ENCODE data around the gene COL4A1.

Gene COL4A1

GRCh38 chr13:110220471-110220870, 86.5 kb downstream of the COL4A1 start:
- TF ChIP-seq YY1 (IDR thresholded peaks at IDR 0.05; ENCODE audit: low read depth) (no peak), TEAD4 (IDR thresholded peaks at IDR 0.05) (no peak), ZBTB7A (IDR thresholded peaks at IDR 0.05; ENCODE audit: low read depth) (no peak), TCF12 (IDR thresholded peaks at IDR 0.05; ENCODE audit: low read depth) (no peak), USF1 (IDR thresholded peaks at IDR 0.05) (no peak), MAX (IDR thresholded peaks at IDR 0.05) (no peak), RAD21 (IDR thresholded peaks at IDR 0.05; ENCODE audit: low read depth) (no peak), NFIC (IDR thresholded peaks at IDR 0.05) (no peak), CEBPB (IDR thresholded peaks at IDR 0.05) (no peak), FOXM1 (IDR thresholded peaks at IDR 0.05; ENCODE audit: borderline replicate concordance, low read depth) (no peak), EP300 (IDR thresholded peaks at IDR 0.05; ENCODE audit: borderline replicate concordance) (no peak)

- TF ChIP-seq TCF12 (IDR thresholded peaks at IDR 0.05; ENCODE audit: low read depth) = no peak
- TF ChIP-seq NFIC (IDR thresholded peaks at IDR 0.05) = no peak
- TF ChIP-seq EGR1 (IDR thresholded peaks at IDR 0.05) = no peak
- TF ChIP-seq USF1 (IDR thresholded peaks at IDR 0.05) = no peak
- no peak for TF ChIP-seq CEBPB (IDR thresholded peaks at IDR 0.05)
- TF ChIP-seq MAX (IDR thresholded peaks at IDR 0.05) = no peak
- no peak for TF ChIP-seq TEAD4 (IDR thresholded peaks at IDR 0.05)
These were observed 88.3 kb downstream of the COL4A1 start for GRCh38 chr13:110218581-110219201.

GRCh38 chr13:110217811-110218210, 89.1 kb downstream of the COL4A1 start:
- TF ChIP-seq RAD21 (IDR thresholded peaks at IDR 0.05; ENCODE audit: low read depth) (no peak), CREB1 (IDR thresholded peaks at IDR 0.05; ENCODE audit: low read depth) (no peak), FOXM1 (IDR thresholded peaks at IDR 0.05; ENCODE audit: borderline replicate concordance, low read depth) (no peak), ZBTB7A (IDR thresholded peaks at IDR 0.05; ENCODE audit: low read depth) (no peak), YY1 (IDR thresholded peaks at IDR 0.05; ENCODE audit: low read depth) (no peak), REST (IDR thresholded peaks at IDR 0.05; ENCODE audit: low read depth) (no peak), MAX (IDR thresholded peaks at IDR 0.05) (no peak), USF1 (IDR thresholded peaks at IDR 0.05) (no peak), TAF1 (IDR thresholded peaks at IDR 0.05; ENCODE audit: low read depth) (no peak), EP300 (IDR thresholded peaks at IDR 0.05; ENCODE audit: borderline replicate concordance) (no peak), NFIC (IDR thresholded peaks at IDR 0.05) (no peak), EGR1 (IDR thresholded peaks at IDR 0.05) (no peak), CEBPB (IDR thresholded peaks at IDR 0.05) (no peak), TCF12 (IDR thresholded peaks at IDR 0.05; ENCODE audit: low read depth) (no peak), TEAD4 (IDR thresholded peaks at IDR 0.05) (no peak)

DNA sequence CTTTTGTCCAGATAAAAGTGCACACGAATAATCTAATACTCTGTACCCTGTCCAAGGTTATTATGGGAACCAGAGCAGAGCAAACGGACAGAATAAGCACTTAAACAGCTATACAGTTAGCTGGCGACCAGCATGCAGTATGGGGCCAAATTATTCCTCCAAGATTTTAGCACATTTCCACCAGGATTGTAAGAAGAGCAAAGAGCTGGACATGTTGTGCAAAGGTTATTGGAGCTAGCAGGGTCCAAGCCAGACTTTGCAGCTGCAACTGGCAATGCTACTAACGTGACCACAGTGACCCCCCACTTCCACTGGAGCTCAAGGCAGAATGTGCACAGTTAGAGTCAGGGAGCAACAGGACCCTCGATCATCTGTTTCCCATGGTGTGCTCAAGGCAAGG, 89.9 kb downstream of the COL4A1 start:
- no peak for TF ChIP-seq YY1 (IDR thresholded peaks at IDR 0.05; ENCODE audit: low read depth)
- no peak for TF ChIP-seq EP300 (IDR thresholded peaks at IDR 0.05; ENCODE audit: borderline replicate concordance)
- no peak for TF ChIP-seq ZBTB7A (IDR thresholded peaks at IDR 0.05; ENCODE audit: low read depth)
- no peak for TF ChIP-seq CREB1 (IDR thresholded peaks at IDR 0.05; ENCODE audit: low read depth)
- TF ChIP-seq USF1 (IDR thresholded peaks at IDR 0.05) = no peak
- no peak for TF ChIP-seq NFIC (IDR thresholded peaks at IDR 0.05)
- TF ChIP-seq MAX (IDR thresholded peaks at IDR 0.05) = no peak
- no peak for TF ChIP-seq TAF1 (IDR thresholded peaks at IDR 0.05; ENCODE audit: low read depth)

DNA sequence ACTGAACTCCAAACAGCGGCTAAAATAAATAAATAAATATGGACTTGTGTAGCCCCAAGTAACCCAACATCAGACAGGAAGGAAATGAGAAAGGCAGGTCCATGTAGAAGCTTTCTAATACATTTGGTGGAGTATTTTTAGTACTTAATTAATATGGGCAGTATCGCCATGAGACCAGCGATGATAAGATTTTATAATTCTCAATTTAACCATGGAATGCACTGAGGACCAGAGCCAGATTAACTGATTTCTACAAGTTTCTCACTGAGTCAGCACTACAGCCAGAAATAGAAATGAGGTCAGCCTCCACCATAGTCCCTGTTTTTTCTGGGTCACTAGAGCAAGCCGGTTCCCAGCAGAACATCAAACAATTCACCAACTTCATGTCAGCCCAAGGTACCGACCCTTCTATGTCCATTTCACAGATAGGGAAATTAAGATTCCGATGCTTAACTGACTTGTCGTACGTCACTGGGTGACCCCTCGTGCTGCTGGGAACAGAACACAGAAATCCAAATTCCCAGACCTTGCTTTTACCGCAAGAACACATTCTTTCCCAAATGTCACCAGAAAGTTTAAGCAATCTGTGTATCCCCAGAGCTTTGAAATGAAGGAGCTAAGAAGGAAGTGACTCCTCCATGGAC, 90.4 kb downstream of the COL4A1 start:
- TF ChIP-seq MAX (IDR thresholded peaks at IDR 0.05) = no peak
- no peak for TF ChIP-seq TAF1 (IDR thresholded peaks at IDR 0.05; ENCODE audit: low read depth)
- TF ChIP-seq CREB1 (IDR thresholded peaks at IDR 0.05; ENCODE audit: low read depth) = no peak

- TF ChIP-seq YY1 (IDR thresholded peaks at IDR 0.05; ENCODE audit: low read depth) (no peak), MAX (IDR thresholded peaks at IDR 0.05) (no peak), USF1 (IDR thresholded peaks at IDR 0.05) (no peak), TAF1 (IDR thresholded peaks at IDR 0.05; ENCODE audit: low read depth) (no peak), FOXM1 (IDR thresholded peaks at IDR 0.05; ENCODE audit: borderline replicate concordance, low read depth) (no peak), EP300 (IDR thresholded peaks at IDR 0.05; ENCODE audit: borderline replicate concordance) (no peak), CEBPB (IDR thresholded peaks at IDR 0.05) (no peak), REST (IDR thresholded peaks at IDR 0.05; ENCODE audit: low read depth) (no peak), ZBTB7A (IDR thresholded peaks at IDR 0.05; ENCODE audit: low read depth) (no peak), RAD21 (IDR thresholded peaks at IDR 0.05; ENCODE audit: low read depth) (no peak), NFIC (IDR thresholded peaks at IDR 0.05) (no peak)
These were observed 91.0 kb downstream of the COL4A1 start for GRCh38 chr13:110216006-110216397.

All from Ishikawa (cell line).